Measurements from ENCODE around the gene PRR23E.

DNA sequence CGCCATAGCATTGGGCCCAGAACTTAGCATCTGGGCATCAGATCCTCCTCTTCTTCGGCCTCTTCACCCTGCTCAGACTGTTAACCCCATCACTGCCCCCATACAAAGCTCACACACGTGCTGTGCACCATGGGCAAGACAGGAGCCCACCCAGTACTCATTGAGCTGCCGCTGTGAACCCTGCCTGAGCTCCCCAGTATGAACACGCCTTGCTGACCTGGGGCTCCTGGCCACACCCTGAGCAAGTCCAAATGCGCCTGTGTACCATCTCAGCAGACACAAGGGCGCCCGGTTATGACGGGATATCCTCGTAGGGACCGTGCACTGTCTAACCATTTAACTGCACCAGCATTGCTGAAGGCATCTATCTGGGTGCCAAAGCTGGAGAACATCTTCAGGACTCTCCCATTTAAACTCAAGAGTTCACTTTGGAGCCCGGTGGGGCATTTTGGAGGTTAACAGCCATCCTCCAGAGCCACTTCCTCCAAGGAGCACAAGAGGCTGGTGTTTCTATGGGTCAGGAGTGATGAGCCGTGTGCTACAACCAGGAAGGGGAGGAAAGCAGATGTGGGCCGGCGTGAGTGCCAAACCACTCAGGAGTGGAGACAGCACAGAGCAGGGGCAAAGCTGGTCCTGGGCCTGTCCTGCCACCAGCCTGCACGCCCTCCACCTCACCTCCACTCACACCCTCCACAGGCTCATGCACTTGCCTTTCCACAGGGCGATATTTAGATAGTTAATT, 12.1 kb downstream of the PRR23E start:
- TF ChIP-seq, protein P1, sequence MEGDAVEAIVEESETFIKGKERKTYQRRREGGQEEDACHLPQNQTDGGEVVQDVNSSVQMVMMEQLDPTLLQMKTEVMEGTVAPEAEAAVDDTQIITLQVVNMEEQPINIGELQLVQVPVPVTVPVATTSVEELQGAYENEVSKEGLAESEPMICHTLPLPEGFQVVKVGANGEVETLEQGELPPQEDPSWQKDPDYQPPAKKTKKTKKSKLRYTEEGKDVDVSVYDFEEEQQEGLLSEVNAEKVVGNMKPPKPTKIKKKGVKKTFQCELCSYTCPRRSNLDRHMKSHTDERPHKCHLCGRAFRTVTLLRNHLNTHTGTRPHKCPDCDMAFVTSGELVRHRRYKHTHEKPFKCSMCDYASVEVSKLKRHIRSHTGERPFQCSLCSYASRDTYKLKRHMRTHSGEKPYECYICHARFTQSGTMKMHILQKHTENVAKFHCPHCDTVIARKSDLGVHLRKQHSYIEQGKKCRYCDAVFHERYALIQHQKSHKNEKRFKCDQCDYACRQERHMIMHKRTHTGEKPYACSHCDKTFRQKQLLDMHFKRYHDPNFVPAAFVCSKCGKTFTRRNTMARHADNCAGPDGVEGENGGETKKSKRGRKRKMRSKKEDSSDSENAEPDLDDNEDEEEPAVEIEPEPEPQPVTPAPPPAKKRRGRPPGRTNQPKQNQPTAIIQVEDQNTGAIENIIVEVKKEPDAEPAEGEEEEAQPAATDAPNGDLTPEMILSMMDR (conservative IDR thresholded peaks at IDR 0.05; ENCODE audit: low read depth, low read length): no peak
- TF ChIP-seq EZH2 (IDR thresholded peaks at IDR 0.05; ENCODE audit: low read length, unreplicated experiment): no peak
- no peak for TF ChIP-seq EZH2phosphoT487 (IDR thresholded peaks at IDR 0.05; ENCODE audit: borderline replicate concordance, low read length)

Data from PC-3 (cell line).